Umbilical cord (tissue), 2 donors: Measurements from ENCODE around the gene DSCAML1. TPM values are rescaled to one million over a fixed set of nuclear protein-coding genes. Genes with fewer than 3 reads are reported as not detected.

ENCODE experiments used
- DNase-seq: peaks from one replicate; pipeline ENCODE4 v3.0.0-alpha.2; 2015; ENCODE audit warnings: low spot score
- total RNA-seq: library from RNA; depleted of rRNA; stranded (reverse); fragments of >200 nt; gene quantifications from one replicate; pipeline ENCODE4 v1.2.3, GENCODE V29; 2014; ENCODE audit warnings: low replicate concordance; ENCODE audit not compliant: insufficient read depth

Gene DSCAML1
- total RNA-seq, 1 donor from 2014 or later: 1.4 TPM

DNA sequence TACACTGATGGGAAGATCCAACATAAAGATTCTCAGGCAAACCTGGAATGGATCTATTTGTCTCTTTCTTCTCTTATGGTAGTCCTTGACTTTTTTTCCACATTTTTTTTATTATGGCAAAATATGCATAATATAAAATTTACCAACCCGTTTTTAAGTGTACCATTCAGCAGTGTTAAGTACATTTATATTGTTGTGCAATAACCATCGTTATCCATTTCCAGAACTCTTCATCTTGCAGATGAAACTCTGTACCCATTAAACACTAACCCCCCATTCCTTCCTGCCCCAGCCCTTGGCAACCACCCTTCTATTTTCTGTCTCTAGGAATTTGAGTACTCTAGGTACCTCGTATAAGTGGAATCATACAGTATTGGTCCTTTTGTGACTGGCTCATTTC is 99.7 kb downstream of the DSCAML1 start:
- DNase-seq: no peak

DNA sequence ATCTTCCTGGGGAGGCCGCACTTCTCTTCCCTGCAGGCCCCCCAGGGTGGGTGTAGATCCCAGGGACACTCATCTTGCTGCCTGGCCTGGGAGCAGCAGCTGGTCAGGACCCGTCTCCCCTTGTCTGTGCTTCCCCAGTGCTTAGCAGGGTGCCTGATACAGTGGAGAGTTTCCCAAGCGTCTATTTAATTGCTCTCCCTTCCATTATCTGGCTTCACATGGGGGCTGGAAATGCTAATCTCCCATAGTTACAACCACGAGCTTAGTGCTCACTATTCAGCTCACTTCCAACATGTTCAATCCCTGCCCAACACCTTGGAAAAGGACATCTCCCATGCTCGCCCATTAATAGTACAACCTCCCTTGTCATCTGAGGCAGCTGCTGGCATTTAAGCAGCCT is 100.5 kb downstream of the DSCAML1 start:
- DNase-seq: no peak

- DNase-seq: no peak
Measured at GRCh38 chr11:117693344-117693743, 103.7 kb downstream of the DSCAML1 start.

DNA sequence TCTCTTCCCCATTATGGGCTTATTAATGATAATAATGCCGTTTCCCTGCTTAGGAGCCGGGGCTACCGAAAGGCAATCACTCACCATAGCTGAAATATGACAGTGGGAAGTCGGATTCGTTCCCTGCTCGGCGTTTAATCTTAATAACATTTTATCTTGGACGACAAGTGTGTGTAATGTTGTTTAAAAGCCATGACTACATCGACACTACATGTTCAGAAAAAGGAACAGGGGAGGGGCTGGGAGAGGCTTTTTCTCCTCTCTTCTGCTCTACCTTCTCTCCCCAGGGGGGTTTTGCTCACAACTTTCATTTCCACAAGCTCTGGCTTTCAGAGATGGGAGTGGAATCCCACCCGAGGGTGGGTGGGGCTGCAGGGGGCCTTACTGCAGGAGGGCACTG is 105.5 kb downstream of the DSCAML1 start:
- DNase-seq: no peak

DNA sequence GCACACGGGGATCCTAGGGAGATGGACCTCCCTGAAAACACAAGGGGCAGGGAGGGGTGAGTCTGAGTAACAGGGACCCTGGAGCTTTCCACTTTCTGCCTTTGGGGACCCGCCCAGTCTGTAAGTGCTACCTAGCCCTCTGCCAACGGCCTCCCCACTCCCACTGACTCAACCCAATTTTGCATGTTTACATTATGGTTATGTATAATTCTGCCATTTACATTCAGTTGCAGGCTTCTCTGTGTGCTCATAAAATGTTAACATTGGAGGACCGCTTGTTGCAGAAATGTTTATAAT is 105.8 kb downstream of the DSCAML1 start:
- no peak for DNase-seq

DNA sequence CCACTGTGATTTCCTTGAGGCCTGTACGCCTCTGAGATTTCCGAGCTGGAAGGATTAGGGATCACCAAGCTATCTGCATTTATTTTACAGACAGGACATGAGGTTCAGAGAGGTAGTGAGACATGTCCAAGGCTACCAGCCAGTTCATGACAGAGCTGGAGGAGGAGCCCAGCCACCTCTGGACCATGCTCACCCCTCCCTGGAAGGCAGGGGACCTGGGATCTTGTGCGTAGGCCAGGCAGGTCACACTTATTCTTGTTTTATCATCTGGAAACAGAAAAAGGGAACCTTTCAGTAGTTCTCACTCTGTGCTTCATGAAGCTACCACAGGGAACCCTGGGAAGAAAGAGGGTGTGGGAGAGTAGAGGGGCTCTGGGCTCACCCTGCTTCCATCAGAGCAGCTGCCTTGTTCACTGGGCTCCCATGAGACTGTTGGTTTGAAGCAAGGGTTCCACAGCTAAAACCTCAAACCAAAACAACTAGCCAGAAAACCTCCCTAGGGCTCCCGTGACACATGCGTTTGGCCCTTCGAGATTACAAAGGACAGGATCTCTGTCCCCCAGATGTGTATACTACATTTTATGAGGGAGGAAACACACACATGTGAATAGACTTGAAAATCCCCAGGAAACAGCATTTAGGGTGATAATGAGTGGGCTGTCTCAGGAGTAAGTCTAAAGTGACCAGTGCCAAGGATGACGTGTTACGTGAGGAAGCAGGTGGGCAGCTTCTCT is 106.4 kb downstream of the DSCAML1 start:
- DNase-seq: no peak

DNA sequence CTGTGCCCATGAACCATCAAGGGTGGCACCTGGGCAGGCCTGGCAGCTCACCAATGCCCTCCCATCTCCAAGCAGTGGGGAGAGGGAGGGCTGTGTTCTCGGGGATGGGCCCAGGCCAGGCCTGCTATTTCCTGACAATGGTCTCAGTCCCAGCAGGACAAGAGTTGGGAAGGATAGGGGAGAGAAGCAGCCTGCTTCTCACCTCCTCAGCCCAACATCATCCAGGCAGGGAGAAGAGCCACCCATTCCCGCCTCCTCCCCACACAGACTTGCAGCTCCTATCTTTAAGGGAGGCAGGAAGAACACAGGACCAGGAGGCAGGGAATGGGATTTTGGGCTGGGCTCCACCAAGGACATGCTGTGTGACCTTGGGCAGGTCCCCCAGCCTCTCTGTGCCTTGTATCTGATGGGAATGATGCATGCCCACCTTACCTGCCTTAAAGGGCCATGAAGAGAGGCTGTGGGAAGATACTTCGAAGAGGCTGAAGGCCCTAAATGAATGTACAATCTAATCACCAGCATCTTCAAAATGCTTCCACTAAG is 108.7 kb downstream of the DSCAML1 start:
- DNase-seq: no peak

DNA sequence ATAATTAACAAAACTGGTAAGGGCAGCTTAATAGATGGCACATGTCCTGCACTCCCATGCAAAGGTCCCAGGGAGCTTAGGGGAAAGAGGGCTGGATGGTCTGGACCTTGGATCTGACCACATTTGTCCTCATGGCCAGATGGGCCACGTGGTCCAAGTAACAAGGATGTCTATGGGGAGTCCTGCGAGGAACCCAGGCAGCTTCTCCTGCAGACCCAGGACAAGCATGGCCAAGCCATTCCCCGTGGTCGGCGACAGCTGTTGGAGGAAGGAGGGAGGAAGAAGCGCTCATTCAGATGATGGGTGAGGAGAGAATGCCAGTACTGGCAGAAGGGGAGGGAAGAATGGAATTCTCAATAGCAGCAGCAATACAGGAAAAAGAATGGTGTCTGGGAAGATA is 109.2 kb downstream of the DSCAML1 start:
- no peak for DNase-seq

GRCh38 chr11:117686711-117687110 is 110.3 kb downstream of the DSCAML1 start:
- DNase-seq: no peak

DNA sequence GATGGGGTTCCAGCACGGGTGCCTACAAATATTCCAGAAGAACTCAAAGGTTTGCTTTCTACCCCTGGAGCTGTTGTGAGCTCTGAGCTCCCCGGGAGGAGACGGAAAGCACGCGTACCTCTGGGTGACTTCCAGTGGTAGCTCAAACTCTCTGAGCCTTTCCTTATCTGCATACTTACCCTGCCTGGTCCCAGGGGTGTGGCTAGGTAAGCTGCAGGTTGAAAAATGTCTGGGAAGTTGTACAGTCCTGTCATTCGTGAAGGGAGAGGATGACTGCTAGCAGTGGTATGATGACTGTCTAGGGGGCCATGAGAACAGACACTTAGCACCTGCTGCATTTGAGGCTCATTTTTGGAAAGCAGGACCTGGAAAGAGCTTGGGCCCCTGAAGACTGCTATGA is 111.5 kb downstream of the DSCAML1 start:
- no peak for DNase-seq

GRCh38 chr11:117684731-117685130 is 112.3 kb downstream of the DSCAML1 start:
- no peak for DNase-seq

GRCh38 chr11:117684111-117684510 is 112.9 kb downstream of the DSCAML1 start:
- DNase-seq: no peak

DNA sequence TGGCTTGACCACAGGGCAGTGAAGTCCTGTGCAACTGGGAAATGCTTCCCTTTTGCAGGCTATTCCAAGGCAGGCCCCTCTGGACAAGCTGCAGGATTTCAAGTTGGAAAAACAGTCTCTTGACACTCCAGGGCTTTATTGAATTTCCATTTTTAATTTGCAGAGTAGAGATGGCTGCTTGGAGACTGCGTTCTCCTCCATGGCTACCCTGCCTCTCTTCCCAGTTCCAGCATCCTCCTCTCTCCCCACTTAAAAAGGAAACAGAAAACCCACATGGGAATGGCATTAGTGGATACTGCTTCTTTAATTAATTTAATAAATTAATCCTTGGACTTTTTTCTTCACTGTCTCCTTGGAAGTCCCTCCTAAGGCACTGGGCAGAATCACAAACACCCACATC is 115.6 kb downstream of the DSCAML1 start:
- DNase-seq: no peak

DNA sequence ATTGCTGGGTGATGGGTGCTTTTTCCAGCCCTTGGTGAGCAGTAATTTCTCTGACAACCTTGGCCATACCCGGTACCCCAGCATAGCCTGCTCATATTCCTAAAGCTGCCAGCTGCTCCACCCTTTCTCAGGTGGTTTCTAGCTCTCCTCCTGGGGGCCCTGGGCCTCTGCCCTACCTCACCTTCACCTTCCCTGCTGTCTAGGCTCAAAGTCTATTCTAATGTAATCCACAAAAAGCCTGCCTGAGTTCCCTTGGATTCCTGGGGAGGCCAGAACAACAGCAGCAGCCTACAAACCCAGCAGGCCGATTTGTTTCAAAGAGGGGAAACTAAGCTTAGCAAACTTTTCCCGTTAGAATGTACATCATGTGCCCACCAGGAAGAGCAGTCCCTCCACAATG is 117.6 kb downstream of the DSCAML1 start:
- DNase-seq: no peak

GRCh38 chr11:117678658-117679406 is 118.2 kb downstream of the DSCAML1 start:
- no peak for DNase-seq

- no peak for DNase-seq
Measured at GRCh38 chr11:117677729-117678310, 119.2 kb downstream of the DSCAML1 start.

GRCh38 chr11:117676501-117676900 is 120.5 kb downstream of the DSCAML1 start:
- DNase-seq: no peak

DNA sequence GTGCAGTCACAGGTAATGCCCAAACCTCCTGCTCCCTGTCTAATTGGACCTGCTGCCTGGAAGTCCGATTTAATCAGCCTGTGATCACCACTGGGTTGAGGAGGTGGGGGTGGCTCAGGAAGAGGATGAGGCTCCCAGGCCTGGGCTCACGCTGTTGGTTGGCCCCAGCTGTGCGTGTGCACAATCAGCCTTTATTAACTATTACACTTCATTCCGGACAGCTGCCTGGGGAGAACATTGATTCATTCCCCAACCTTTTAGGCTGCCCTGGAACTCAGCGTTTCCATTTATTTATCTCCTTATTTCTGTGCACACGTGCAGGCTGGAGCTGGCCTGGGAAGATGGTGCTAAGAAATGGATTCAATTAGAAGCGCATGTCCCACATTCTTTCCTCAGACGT is 123.4 kb downstream of the DSCAML1 start:
- no peak for DNase-seq

DNA sequence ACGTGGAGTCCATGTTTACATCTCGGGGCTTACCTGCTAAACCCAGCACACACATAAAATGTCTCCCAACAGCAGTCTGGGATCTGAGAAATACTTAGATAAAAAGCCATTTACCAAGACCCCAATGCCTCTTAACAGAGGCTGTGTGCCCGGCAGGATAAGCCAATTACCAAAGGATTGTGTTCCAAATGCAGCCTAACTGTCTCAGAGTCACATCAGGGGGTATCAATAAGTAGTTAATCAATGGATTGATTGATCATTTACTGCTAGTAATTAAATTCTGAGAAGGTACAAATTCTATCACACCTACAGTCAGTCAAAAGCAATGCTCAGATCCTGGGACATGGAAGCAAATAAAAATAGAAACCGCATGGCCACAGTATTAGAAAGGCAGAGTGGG is 125.6 kb downstream of the DSCAML1 start:
- DNase-seq: no peak

- DNase-seq: no peak
Measured at GRCh38 chr11:117670924-117671323, 126.1 kb downstream of the DSCAML1 start.

GRCh38 chr11:117670443-117670842 is 126.6 kb downstream of the DSCAML1 start:
- DNase-seq: no peak

GRCh38 chr11:117669616-117670015 is 127.4 kb downstream of the DSCAML1 start:
- no peak for DNase-seq

GRCh38 chr11:117669062-117669461 is 128.0 kb downstream of the DSCAML1 start:
- DNase-seq: no peak
